GM19467 (cell line): Measurements from ENCODE around the gene HPSE2.

Experiments
- ATAC-seq: cut with Tn5 transposase; IDR thresholded peaks from one replicate; pipeline ENCODE4 v1.9.1; 2021; ENCODE audit warnings: mild to moderate bottlenecking, moderate library complexity; ENCODE audit not compliant: unreplicated experiment

HPSE2 gene

DNA sequence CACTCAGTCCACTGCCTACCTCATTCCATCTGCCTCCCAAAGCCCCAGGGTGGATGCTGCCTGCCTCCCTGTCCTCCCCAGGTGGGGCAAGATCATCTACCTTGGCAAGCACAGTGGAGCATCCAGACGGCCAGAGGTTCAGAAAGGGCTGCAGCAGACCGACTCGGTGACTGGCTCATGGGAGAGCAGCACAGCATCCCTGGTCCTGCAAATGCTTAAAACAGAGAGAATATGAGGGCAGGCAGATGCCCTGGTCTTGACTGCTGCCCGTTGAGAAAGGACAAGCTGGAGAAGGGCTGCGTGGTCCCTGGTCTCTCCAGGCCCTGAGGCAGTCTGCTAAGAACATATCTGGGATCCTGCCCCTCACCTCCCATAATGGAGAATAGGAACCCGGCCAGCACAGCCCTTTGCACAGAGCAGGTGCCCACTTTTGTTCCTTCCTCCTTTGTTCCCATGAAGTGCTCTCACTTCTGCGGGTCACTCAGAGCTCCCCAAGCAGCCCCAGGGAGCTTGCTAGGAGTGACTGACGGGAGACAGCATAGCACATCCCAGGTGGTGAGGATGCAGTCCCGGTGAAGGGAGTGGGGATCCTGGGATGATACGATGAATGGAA, 790.3 kb downstream of the HPSE2 start:
- ATAC-seq = no peak

DNA sequence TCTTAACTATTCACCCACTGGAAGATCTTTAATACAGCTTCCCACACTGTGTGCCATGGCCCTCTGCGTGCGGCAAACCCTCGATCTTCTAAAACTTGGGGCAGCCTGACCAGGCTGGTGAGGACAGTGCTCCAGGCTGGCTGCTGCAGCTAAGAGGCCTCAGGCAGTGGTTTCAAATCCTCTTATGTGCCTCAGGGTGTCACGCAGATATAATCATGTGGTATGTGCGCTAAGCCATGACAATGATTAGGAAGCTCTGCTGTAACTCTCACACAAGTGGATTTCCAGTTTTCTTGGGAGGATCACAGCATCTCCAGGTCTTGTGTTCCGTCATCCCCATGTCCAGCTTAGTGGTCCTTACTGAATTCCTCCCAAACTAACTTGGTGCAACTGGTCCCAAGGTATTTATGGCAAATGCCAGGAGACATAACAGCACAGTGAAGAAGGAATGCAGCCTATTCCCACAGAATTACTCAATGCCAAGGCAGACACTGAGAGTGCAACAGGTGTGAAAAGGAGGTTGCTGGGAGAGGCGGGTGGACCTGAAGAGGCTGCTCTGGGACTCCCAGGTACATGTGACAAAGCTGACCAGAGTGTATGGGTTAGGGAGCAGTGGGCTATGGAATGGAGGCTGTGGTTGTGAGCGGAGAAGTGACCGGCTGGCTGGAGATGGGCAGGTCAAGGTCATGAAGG, 791.2 kb downstream of the HPSE2 start:
- no peak for ATAC-seq

DNA sequence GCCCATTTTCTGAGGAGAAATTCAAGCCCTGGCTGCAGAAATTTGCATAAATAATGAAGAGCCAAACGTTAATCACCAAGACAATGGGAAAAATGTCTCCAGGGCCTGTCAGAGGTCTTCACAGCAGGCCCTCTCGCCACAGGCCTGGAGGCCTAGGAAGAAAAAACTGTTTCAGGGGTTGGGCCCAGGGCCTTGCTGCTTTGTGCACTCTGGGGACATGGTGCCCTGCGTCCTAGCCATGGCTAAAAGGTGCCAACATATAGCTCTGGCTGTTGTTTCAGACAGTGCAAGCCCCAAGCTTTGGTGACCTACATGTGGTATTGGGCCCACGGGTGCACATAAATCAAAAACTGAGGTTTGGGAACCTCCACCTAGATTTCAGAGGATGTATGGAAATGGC, 796.9 kb downstream of the HPSE2 start:
- ATAC-seq = no peak

DNA sequence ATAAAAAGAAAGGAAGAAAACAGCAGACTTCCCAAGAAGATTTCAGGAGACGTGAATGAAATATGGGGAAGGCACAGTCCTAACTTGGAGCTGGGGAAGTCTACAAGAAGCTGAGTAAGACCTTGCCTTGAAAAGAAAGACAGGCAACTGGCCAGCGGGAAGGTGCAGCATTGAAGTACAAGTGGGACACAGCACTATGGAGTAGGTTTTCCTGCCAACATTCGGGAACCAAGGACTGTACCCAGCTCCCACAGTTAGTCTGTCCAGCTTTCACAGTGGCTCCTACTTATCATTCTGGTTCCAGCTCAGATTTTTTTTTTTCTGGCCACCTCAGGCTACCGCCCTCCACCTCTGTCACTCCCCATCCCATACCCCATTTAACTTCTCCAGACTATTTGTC, 798.9 kb downstream of the HPSE2 start:
- no peak for ATAC-seq

DNA sequence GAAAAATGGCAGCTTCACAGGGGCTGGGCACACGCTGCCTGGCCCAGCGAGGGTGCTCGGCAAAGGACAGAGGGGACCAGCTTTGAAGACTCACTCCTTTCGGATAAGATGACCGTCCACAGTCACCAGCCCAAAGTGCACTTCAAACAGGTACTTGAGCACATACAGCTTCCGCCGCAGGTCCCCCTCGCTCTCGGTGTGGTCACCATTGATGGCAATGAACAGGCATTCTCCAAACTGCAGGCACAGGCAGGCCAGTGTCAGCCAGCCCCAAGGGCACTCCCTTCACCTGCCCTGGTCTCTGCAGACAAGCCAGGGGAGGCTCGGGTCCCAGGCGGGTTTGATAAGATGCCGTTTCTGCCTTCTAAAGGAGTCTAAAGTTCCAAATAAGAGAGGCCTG, 800.5 kb downstream of the HPSE2 start:
- ATAC-seq = no peak

DNA sequence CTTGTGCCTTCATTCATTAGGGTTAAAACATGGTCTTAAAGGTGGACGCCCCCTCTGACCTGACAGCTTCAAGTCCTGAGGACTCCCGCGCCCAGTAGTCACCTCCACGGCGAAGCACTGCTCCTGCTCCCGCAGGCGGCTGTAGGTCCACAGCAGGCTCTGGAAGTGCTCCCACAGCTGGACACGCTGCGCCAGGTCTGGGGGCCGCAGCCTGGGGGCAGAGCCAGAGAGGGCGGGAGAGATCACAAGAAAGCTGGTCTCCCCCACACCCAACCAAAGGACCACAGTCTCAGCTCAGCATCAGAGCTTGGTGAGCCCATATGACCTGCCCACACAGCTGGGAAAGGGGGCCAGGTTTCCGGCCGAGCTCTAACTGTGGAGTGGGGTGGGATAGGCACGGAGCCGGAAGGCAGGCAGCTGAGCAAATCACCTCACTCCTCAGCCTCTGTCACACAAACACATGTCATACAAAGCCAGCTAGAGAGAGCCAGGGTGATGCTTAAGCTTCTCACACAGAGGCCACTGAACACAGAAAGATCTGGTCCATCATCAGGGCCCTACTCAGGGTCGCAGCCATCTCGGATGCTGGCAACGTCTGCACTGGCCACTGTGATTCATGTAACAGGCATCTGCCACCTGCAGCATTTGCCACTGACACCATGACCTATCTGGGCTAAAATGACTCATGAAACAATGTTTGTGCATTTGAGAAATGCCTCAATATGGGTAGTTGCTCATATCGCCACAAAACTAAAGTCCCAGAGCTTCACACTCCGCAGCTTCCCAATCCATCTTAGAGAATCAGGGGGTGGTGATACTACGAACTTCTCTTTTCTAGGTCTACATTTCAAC, 801.5 kb downstream of the HPSE2 start:
- no peak for ATAC-seq

DNA sequence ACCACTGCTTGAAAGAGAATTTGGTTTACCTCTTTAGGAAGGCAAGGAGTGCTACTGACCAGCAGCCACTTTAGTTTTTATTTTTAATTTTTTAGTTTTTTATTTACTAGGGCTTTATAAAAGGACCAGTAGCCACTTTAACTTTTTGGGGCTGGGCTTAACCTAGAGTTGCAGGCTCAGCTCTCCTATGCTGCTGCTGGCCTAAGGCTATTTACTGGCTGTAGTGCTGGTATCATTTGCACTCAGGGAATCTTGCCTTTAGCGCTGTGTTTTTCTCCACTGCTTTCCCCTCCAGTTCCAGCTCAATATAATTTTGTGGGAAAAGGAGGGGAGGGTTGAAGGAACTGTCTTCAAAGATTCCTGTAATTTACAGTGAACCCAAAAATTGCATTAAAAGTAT, 802.3 kb downstream of the HPSE2 start:
- no peak for ATAC-seq

DNA sequence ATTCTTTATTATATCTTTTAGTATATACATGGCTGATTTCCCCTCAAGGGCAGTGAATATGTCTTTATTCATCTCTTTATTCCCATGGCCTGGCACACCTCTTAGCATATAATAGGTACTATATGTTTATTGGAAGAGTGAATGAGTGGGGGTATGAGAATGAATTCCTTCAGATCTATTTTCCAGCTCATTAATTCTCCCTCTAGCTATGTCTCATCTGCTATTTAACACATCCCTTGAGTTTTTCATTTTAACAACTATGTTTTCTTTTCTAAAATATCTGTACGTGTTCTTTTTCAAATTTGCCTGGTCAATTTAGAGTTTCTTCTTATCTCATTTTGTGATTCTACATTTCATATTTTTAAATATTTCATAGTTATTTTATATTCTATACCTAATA, 803.3 kb downstream of the HPSE2 start:
- ATAC-seq = no peak

DNA sequence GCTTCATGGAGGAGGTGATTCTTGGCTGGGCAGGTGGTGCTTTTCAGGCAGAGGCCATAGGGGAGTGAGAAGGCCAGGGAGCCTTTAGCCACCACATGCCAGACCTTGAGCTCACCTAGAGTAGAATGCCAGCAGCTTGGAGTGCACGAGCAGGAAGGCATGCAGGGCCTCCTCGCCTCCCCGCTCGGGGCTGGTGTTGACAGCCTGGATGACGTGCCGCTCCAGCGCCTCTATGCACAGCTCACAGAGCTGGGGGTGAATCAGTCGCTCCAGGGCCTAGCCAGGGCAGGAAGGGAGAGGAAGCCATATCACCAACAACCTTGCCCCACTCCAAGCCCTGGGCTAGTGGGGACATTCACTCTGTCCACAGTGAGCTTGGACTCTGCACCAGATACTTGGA, 804.6 kb downstream of the HPSE2 start:
- no peak for ATAC-seq

DNA sequence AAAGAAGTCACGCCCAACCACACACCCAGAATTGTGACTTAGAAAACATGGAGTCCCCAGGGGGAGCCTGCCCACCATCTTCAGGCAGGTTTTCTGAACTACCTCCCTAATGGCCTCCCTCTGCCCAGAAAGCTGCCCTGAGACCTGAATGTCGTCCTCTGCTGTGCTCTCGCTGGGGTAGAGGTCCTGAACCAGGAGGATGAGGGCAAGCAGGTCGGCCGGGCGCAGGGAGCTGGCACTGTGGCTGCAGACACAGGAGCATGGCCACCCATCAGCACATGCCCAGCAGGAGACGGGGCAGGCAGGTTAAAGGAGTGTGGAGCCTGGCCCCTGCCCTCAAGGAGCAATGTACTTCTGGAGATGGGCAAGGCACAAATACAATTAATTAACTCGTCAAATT, 805.2 kb downstream of the HPSE2 start:
- no peak for ATAC-seq

DNA sequence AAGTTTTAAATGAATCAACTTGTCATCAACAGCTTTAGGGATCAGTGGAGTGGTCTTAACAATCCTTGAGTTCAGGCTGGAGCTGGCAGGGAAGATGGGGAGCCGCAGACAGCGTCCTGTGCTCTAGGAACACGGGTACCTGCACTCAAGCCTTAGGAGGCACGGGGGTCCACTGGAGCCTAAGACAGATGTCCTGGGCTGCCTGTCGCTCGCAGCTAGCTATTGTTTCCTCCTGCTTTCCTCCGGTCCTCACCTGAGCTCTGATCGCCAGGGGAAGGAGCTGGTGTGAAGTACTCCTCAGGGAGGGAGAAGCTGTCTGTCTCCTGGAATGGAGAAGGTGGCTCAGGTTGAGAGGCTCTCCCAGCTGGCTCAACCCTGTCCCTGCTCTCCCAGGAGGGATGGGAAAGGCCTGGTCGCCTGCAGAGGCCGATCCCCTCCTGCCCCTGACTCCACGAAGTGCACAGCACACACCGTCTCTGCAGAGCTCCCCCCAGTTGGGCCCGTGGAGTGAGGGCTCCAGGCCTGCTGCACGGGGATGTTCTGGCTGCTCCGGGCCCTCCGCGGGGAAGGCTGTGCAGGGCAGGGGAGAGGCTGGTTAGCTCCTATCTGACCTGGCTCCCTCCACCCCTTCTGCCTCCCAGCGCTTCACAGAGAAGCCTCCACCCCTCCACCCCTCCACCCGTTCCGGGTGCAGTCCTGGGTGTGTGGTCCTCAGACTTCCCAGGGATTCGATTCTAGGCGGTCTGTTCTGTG, 806.2 kb downstream of the HPSE2 start:
- ATAC-seq = no peak

DNA sequence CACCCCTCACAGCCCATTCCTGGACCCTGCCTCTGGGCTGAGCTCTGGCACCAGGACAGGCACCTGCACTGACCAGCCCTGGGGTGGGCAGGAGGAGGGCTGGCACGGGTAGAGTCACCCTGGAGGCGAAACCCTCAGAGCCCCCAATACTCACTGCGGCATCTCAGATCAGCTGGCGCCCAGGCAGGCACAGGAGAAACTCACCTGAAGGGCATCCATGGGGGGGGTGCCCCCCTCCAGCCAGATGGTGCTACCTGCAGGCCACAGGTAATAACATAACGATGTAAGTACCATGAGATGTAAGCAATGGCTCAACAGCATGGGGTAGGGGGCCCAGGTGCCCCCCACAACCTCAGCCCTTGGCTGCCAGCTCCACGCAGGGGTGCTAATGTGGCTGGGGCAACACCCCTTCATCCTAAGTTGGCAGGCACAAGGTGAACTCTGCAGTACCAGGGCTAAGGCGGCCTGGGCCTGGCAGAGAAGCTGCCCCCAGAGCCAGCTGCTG, 808.6 kb downstream of the HPSE2 start:
- no peak for ATAC-seq

DNA sequence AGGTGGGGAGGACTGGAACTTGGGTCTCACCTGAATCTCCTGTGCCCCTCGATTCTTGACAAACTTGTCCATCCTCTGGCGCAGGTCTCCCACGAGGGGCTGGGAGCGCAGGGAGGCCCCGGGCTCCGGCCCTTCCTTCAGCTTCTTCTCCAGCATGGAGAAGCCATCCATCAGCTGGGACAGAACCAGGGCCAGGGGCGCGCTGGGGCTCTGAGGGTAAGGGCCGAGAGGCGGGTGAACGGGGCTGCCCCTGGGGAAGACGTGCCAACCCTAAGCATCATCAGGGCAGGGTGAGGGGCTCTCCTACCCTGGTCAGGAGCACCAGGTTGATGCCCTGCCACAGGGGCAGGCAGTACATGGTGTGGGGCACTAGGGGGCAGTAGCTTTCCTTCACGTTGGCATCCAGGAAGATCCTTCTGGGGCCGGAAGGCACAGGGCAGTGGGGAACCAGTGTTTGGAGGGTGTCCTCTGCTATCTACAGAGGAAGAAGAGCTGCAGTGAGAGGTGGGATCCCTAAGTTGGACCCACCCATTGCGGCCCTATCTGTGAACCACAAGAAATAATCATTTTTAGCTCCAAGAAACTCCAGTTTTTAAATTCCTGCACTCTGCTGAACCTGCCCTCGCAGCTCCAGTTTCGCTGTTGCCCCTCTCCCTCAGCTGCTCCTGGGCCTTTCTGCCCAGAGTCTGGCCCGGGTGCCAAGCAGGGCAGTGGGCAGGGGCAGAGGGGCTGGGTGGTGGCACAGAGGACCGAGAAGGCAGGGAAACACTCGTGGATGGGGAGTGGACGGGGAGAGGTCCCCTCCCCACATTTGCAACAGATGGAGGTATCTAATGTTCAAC, 809.9 kb downstream of the HPSE2 start:
- peak; percentile 59 for ATAC-seq

DNA sequence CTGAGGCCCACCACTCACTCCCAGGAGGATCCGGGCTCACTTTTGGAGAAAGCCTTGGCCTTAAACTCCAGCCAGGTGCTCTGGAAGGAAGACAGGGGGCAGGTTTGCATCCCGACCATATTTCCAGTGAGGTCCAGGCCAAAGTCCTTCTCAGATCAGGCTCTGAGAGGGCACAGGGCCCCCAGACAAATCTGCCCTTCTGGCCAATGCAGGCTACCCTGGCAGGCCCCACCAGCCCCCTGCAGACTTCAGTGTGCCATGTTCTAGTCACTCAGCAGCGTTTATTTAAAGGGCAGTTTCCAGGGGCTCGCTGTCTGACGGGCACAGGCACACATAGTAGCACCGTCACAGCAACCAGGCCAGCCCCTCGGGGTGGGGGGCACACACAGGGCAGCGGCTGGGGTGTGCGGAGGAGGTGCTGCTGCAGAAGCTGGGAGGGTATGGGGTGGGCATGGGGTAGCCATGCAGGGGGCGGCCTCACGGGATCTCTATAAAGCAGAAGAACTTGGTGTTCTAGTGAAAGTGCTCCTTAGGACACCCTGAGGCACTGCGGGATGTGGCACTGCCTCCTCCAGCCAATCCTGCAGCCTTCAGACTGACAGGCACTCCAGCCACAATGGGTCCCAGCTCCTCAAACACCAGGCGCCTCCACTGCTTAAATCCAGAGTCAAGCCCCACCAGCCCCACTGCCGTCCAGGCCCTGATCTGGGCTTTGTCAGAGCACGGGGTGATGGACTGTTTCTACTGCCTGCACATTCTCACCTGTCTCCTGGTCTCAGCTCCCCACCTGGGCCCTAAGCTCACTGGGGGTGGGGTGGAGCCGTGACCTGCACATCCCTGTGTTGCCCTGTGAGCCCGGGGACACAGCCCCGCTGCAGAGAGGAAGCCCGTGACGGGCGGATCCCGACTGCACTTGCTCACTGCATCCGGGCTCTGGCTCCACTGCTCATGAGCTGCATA, 811.1 kb downstream of the HPSE2 start:
- no peak for ATAC-seq

DNA sequence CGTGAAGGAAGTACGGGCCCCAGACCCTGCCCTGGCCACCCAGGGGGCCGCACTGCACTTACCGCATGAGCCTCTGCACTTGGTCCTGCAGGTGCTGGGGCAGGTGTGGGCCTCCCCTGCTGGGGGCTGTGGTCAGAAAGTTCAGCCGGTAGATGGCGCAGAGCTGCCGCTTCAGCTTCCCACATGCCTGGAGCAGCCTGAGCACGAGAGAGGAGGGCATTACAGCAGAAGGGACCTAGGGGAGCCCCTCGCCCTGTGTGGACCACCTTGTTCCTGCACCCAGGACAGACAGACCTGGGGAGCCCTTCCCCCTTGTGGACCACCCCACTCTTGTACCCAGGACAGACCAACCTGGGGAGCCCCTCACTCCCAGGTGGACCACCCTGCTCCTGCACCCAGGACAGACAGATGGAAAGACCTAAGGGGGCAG, 811.9 kb downstream of the HPSE2 start:
- ATAC-seq = no peak

DNA sequence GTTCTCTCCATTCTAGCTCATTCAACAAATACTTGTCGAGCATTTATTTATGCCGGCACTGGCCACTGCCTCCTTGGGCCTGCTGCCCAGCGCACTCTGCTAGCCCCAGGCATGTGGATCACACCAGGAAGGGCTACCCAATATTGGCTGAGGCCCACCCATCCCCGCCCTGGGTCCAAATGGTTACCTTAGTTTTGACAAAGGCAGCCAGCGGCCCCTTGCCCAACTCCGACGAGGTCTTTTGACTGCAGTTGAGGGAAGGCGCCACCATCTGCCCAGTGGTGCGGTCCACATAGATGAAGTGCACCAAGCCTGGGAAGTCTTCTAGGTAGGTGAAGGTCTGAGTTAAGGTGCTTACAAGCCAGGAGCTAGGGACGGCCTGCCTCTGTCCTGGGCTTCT, 813.5 kb downstream of the HPSE2 start:
- no peak for ATAC-seq

DNA sequence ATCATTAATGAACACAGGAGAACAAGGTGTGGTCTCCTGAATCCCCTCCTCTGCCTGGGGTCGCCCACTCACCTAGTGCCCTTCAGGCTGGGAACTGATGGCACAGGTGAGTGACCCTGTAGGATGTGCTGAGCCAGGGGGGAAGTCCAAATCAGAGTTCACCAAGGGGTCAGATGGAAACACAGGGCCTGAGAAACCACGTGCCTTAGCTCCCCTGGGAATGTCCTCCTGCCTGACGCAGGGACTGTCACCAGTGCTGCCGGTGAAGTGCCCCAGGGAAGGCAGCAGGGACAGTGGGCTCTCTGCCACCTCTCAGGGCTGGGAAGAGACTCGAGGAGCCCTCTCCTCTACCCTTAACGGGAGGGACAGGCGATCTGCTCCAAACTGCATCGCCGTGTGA, 814.9 kb downstream of the HPSE2 start:
- no peak for ATAC-seq

DNA sequence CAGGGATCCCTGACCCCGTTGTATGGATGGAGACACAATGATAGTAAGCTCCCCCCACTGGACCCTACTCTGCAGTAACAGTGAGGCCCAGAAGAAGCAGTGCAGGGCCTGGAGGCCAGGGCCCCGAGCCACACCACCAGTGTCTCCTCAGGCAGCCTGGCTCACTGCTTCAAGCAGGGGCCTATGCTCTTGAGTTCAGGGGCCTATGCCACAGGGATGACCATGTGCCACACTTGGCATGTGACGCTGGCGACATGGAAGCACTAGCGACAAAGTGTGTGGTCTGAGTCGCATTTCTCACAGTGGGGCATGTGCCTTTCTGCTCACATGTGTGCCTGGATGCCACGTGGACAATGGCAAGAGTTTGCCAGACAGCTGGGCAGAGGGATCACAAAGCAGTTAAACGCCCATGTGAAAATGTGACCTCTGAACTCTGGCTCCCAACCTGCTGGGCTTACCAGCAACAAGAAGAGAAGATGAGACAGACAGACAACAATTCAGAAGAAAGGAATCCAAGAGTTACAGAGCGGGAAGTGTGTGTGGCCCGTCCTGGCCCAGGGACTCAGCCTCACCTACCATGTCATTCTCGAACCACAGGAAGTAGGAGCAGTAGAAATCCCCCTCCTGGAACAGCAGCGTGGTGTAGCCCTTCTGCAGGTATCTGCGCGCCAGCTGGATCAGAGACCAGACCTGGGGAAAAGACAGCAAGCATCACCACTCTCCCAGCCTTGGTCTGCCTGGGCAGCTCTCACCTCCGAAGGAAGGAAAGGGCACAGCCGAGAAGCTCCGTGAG, 816.0 kb downstream of the HPSE2 start:
- ATAC-seq = no peak
